Thyroid gland (tissue), 4 donors: ENCODE results near the gene LRMDA.

Experiments
- POLR2A ChIP-seq, 2 donors: fragments of 450-650 bp; IDR thresholded peaks; one replicate each; pipeline ENCODE4 v1.6.1; 2017; ENCODE audit warnings: antibody characterized with exemption in 2 of 2, mild to moderate bottlenecking in 2 of 2, moderate library complexity in 1 of 2
- TF ChIP-seq, protein P1 (sequence below), 6 experiments: fragments of 200-600 bp in 3 of 6; fragments of 450-650 bp in 3 of 6; sonication (generic) in 3 of 6; IDR thresholded peaks; one replicate each; pipeline ENCODE4 v1.5.1; 2016 to 2019; ENCODE audit warnings: antibody characterized with exemption in 6 of 6, mild to moderate bottlenecking in 2 of 6, inconsistent platforms in 1 of 6, moderate library complexity in 1 of 6

DNA sequence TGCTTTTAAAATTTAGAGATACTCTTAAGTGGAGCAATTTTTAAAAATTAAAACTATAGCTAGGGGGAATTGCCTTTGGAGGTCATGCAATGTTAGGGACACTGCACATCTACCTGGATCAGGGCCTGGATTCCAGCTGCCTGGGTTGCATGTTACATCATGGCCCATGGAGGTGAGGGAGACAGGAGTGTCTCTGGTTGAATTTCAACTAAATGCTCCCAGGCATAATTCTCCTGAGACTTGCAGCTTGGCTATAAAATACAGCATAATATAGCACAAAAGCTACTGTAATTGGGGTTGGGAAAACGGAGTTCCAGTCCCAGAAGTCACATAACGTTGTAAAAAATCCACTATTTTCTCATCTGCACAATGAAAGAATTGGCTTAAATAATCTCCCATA, 782.5 kb downstream of the LRMDA start:
- TF ChIP-seq, protein P1, sequence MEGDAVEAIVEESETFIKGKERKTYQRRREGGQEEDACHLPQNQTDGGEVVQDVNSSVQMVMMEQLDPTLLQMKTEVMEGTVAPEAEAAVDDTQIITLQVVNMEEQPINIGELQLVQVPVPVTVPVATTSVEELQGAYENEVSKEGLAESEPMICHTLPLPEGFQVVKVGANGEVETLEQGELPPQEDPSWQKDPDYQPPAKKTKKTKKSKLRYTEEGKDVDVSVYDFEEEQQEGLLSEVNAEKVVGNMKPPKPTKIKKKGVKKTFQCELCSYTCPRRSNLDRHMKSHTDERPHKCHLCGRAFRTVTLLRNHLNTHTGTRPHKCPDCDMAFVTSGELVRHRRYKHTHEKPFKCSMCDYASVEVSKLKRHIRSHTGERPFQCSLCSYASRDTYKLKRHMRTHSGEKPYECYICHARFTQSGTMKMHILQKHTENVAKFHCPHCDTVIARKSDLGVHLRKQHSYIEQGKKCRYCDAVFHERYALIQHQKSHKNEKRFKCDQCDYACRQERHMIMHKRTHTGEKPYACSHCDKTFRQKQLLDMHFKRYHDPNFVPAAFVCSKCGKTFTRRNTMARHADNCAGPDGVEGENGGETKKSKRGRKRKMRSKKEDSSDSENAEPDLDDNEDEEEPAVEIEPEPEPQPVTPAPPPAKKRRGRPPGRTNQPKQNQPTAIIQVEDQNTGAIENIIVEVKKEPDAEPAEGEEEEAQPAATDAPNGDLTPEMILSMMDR (IDR thresholded peaks at IDR 0.05), result no peak
- no peak for TF ChIP-seq POLR2A (IDR thresholded peaks at IDR 0.05)
